ENCODE results near the gene CEP63. TPM values are rescaled to one million over a fixed set of nuclear protein-coding genes. Genes with fewer than 3 reads are reported as not detected.
"Not testable (repeated sequence)": the region's sequence is repeated elsewhere in the genome, so short reads cannot be mapped to it uniquely, and the experiment has no call there.

The CEP63 gene
- total RNA-seq, 1 donor from 2014 or later = 22.1 TPM

- no peak for ATAC-seq
- Histone ChIP-seq H3K36me3 (no peaks in the 10 kb centered on the region), H3K9me3 (no peaks in the 10 kb centered on the region), H3K4me3 (no peak overlapping the region), H3K27ac (no peak overlapping the region), H3K4me1 (no peaks in the 10 kb centered on the region), H3K27me3 (no peaks in the 10 kb centered on the region)
- TF ChIP-seq CTCF (IDR thresholded peaks at IDR 0.05) = no peak
- intact Hi-C loops (cut with DNase I) = no loop called here
- DNase-seq = no peak
These were observed 90.6 kb downstream of the CEP63 start for GRCh38 chr3:134576426-134576825.

- H3K9me3 ChIP-seq = no peaks in the 10 kb centered on the region
- no peak for DNase-seq
- no peak overlapping the region for H3K27ac ChIP-seq
- no peak overlapping the region for H3K4me3 ChIP-seq
- H3K36me3 ChIP-seq = no peaks in the 10 kb centered on the region
- H3K27me3 ChIP-seq = no peaks in the 10 kb centered on the region
- no peak for TF ChIP-seq CTCF (IDR thresholded peaks at IDR 0.05)
- ATAC-seq = no peak
- no peaks in the 10 kb centered on the region for H3K4me1 ChIP-seq
- intact Hi-C loops (cut with DNase I) = no loop called here
These were observed 91.0 kb downstream of the CEP63 start for GRCh38 chr3:134576831-134577230.

GRCh38 chr3:134579141-134579665, 93.3 kb downstream of the CEP63 start:
- Histone ChIP-seq H3K9me3 (no peaks in the 10 kb centered on the region), H3K27me3 (no peaks in the 10 kb centered on the region), H3K27ac (no peak overlapping the region), H3K36me3 (no peaks in the 10 kb centered on the region), H3K4me3 (no peak overlapping the region), H3K4me1 (no peaks in the 10 kb centered on the region)
- intact Hi-C loops (cut with DNase I) = no loop called here
- no peak for ATAC-seq
- no peak for TF ChIP-seq CTCF (IDR thresholded peaks at IDR 0.05)
- DNase-seq = no peak

GRCh38 chr3:134590766-134591165, 104.9 kb downstream of the CEP63 start:
- Histone ChIP-seq H3K9me3 (no peaks in the 10 kb centered on the region), H3K36me3 (no peaks in the 10 kb centered on the region), H3K27ac (no peak overlapping the region), H3K27me3 (no peaks in the 10 kb centered on the region), H3K4me1 (no peaks in the 10 kb centered on the region), H3K4me3 (no peak overlapping the region)
- TF ChIP-seq CTCF (IDR thresholded peaks at IDR 0.05) = no peak
- DNase-seq (no peak), ATAC-seq (no peak)
- intact Hi-C loops (cut with DNase I) = no loop called here

- ATAC-seq (no peak), DNase-seq (no peak)
- no peaks in the 10 kb centered on the region for H3K9me3 ChIP-seq
- H3K27me3 ChIP-seq = no peaks in the 10 kb centered on the region
- intact Hi-C loops (cut with DNase I) = no loop called here
- no peak overlapping the region for H3K27ac ChIP-seq
- no peaks in the 10 kb centered on the region for H3K4me1 ChIP-seq
- TF ChIP-seq CTCF (IDR thresholded peaks at IDR 0.05) = no peak
- H3K36me3 ChIP-seq = no peaks in the 10 kb centered on the region
- no peak overlapping the region for H3K4me3 ChIP-seq
These were observed 106.9 kb downstream of the CEP63 start for GRCh38 chr3:134592806-134593205.

- ATAC-seq (no peak), DNase-seq (no peak)
- Histone ChIP-seq H3K4me1 (no peaks in the 10 kb centered on the region), H3K36me3 (no peaks in the 10 kb centered on the region), H3K9me3 (no peaks in the 10 kb centered on the region), H3K27me3 (no peaks in the 10 kb centered on the region), H3K27ac (no peak overlapping the region), H3K4me3 (no peak overlapping the region)
- no peak for TF ChIP-seq CTCF (IDR thresholded peaks at IDR 0.05)
- intact Hi-C loops (cut with DNase I) = no loop called here
These were observed 108.5 kb downstream of the CEP63 start for GRCh38 chr3:134594331-134594741.

GRCh38 chr3:134594986-134595385, 109.1 kb downstream of the CEP63 start:
- H3K36me3 ChIP-seq; H3K9me3 ChIP-seq; H3K4me1 ChIP-seq; H3K27me3 ChIP-seq; H3K4me3 ChIP-seq; H3K27ac ChIP-seq; DNase-seq; ATAC-seq; intact Hi-C loops (cut with DNase I): not testable (repeated sequence)

Data from upper lobe of right lung (tissue), 1 donor.